Measurements from ENCODE around the gene ALG14.

Gene ALG14

GRCh38 chr1:95068956-95069709 is 3.6 kb downstream of the ALG14 start:
- H4K20me1 ChIP-seq (ENCODE audit: insufficient read depth, low read length) = no peaks in the 10 kb centered on the region
- no peak overlapping the region for H3K4me3 ChIP-seq (ENCODE audit: low read depth, low read length, poor library complexity, severe bottlenecking)
- H2AFZ ChIP-seq (ENCODE audit: low read length) = no peak overlapping the region
- no peaks in the 10 kb centered on the region for H3K9me3 ChIP-seq (ENCODE audit: low read length)
- H3K9ac ChIP-seq (ENCODE audit: low read length) = no peak overlapping the region
- H3K27ac ChIP-seq (ENCODE audit: low read depth, low read length, poor library complexity, severe bottlenecking) = no peak overlapping the region
- no peaks in the 10 kb centered on the region for H3K79me2 ChIP-seq (ENCODE audit: insufficient read depth, low read length)
- H3F3A ChIP-seq (ENCODE audit: insufficient read depth, low read length) = no peaks in the 10 kb centered on the region
- TF ChIP-seq CTCF (IDR thresholded peaks at IDR 0.05; ENCODE audit: low read length) = no peak
- TF ChIP-seq EZH2 (IDR thresholded peaks at IDR 0.05; ENCODE audit: borderline replicate concordance, low read length) = no peak
- no peak overlapping the region for H3K4me2 ChIP-seq (ENCODE audit: low read length)
- H3K36me3 ChIP-seq (ENCODE audit: insufficient read depth, low read length) = no peaks in the 10 kb centered on the region
- no peaks in the 10 kb centered on the region for H3K9me2 ChIP-seq (ENCODE audit: low read depth, low read length)
- H3K4me1 ChIP-seq (ENCODE audit: insufficient read depth, low read length, severe bottlenecking) = peaks cover 15% of the 10 kb centered on the region
- no peaks in the 10 kb centered on the region for H3K27me3 ChIP-seq (ENCODE audit: insufficient read depth, low read length)

- H4K20me1 ChIP-seq (ENCODE audit: insufficient read depth, low read length) = no peaks in the 10 kb centered on the region
- no peak overlapping the region for H2AFZ ChIP-seq (ENCODE audit: low read length)
- no peak overlapping the region for H3K4me3 ChIP-seq (ENCODE audit: low read depth, low read length, poor library complexity, severe bottlenecking)
- no peak overlapping the region for H3K4me2 ChIP-seq (ENCODE audit: low read length)
- H3K9me3 ChIP-seq (ENCODE audit: low read length) = no peaks in the 10 kb centered on the region
- H3K4me1 ChIP-seq (ENCODE audit: insufficient read depth, low read length, severe bottlenecking) = peaks cover 9% of the 10 kb centered on the region
- no peaks in the 10 kb centered on the region for H3K36me3 ChIP-seq (ENCODE audit: insufficient read depth, low read length)
- no peaks in the 10 kb centered on the region for H3K27me3 ChIP-seq (ENCODE audit: insufficient read depth, low read length)
- H3F3A ChIP-seq (ENCODE audit: insufficient read depth, low read length) = no peaks in the 10 kb centered on the region
- H3K27ac ChIP-seq (ENCODE audit: low read depth, low read length, poor library complexity, severe bottlenecking) = no peak overlapping the region
- H3K79me2 ChIP-seq (ENCODE audit: insufficient read depth, low read length) = no peaks in the 10 kb centered on the region
- TF ChIP-seq EZH2 (IDR thresholded peaks at IDR 0.05; ENCODE audit: borderline replicate concordance, low read length) = no peak
- TF ChIP-seq CTCF (IDR thresholded peaks at IDR 0.05; ENCODE audit: low read length) = no peak
- H3K9ac ChIP-seq (ENCODE audit: low read length) = no peak overlapping the region
- H3K9me2 ChIP-seq (ENCODE audit: low read depth, low read length) = no peaks in the 10 kb centered on the region
These were observed 5.2 kb downstream of the ALG14 start for GRCh38 chr1:95067568-95067967.

GRCh38 chr1:95067062-95067461 is 5.7 kb downstream of the ALG14 start:
- no peaks in the 10 kb centered on the region for H3F3A ChIP-seq (ENCODE audit: insufficient read depth, low read length)
- H3K79me2 ChIP-seq (ENCODE audit: insufficient read depth, low read length) = no peaks in the 10 kb centered on the region
- no peak overlapping the region for H2AFZ ChIP-seq (ENCODE audit: low read length)
- TF ChIP-seq CTCF (IDR thresholded peaks at IDR 0.05; ENCODE audit: low read length) (no peak), EZH2 (IDR thresholded peaks at IDR 0.05; ENCODE audit: borderline replicate concordance, low read length) (no peak)
- H3K27me3 ChIP-seq (ENCODE audit: insufficient read depth, low read length) = no peaks in the 10 kb centered on the region
- no peak overlapping the region for H3K9ac ChIP-seq (ENCODE audit: low read length)
- no peaks in the 10 kb centered on the region for H3K9me2 ChIP-seq (ENCODE audit: low read depth, low read length)
- no peak overlapping the region for H3K4me3 ChIP-seq (ENCODE audit: low read depth, low read length, poor library complexity, severe bottlenecking)
- H4K20me1 ChIP-seq (ENCODE audit: insufficient read depth, low read length) = no peaks in the 10 kb centered on the region
- H3K4me1 ChIP-seq (ENCODE audit: insufficient read depth, low read length, severe bottlenecking) = peaks cover 7% of the 10 kb centered on the region
- no peak overlapping the region for H3K4me2 ChIP-seq (ENCODE audit: low read length)
- no peaks in the 10 kb centered on the region for H3K9me3 ChIP-seq (ENCODE audit: low read length)
- no peaks in the 10 kb centered on the region for H3K36me3 ChIP-seq (ENCODE audit: insufficient read depth, low read length)
- no peak overlapping the region for H3K27ac ChIP-seq (ENCODE audit: low read depth, low read length, poor library complexity, severe bottlenecking)

All from OCI-LY1 (cell line).